Measurements from ENCODE around the gene CYB561D2.
"Not testable (repeated sequence)": the region's sequence is repeated elsewhere in the genome, so short reads cannot be mapped to it uniquely, and the experiment has no call there.

Gene CYB561D2

GRCh38 chr3:50350527-50351322, at the start of gene CYB561D2, which contains the start of gene NPRL2:
TSS of gene CYB561D2 (plus strand) at chr3:50350862. CDS start at chr3:50351434, 572 bp downstream.
TSS of gene NPRL2 (minus strand) at chr3:50350775. CDS start at chr3:50350652, 123 bp downstream.
- CTCF ChIA-PET, result interaction anchor here (1.3 to 1.4 kb wide), 2 partner anchors 14 to 192 kb away, joined by 4 read pairs; no protein-coding TSS in a partner anchor
- TF ChIP-seq ELF4 (IDR thresholded peaks at IDR 0.05), result peak; percentile 99
- TF ChIP-seq L3MBTL2 (conservative IDR thresholded peaks at IDR 0.05), result peak; percentile 99
- peak; percentile 86 for TF ChIP-seq HDGF (IDR thresholded peaks at IDR 0.05; ENCODE audit: borderline replicate concordance)
- TF ChIP-seq ZNF384 (IDR thresholded peaks at IDR 0.05), result no peak
- TF ChIP-seq NFRKB (IDR thresholded peaks at IDR 0.05), result no peak
- no peak for TF ChIP-seq SP1 (IDR thresholded peaks at IDR 0.05)
- TF ChIP-seq PKNOX1 (IDR thresholded peaks at IDR 0.05), result peak; percentile 37; the same call in 1 of the 2 replicates
- TF ChIP-seq BHLHE40 (IDR thresholded peaks at IDR 0.05; ENCODE audit: borderline replicate concordance), result no peak
- no peak for TF ChIP-seq CTBP1 (IDR thresholded peaks at IDR 0.05; ENCODE audit: borderline replicate concordance)
- POLR2A ChIA-PET, result interaction anchor here (0.7 to 8.2 kb wide), 15 partner anchors 9 to 261 kb away, joined by 3 to 119 read pairs (median 4); partner anchors contain the start of genes CISH, HEMK1, SLC38A3 and TMEM115
- DNase-seq (ENCODE audit: extremely low spot score), result peak; percentile 96

- DNase-seq (ENCODE audit: extremely low spot score), result no peak
- TF ChIP-seq ARNT (IDR thresholded peaks at IDR 0.05) (no peak), CTBP1 (IDR thresholded peaks at IDR 0.05; ENCODE audit: borderline replicate concordance) (no peak), ELF4 (IDR thresholded peaks at IDR 0.05) (no peak), TARDBP (IDR thresholded peaks at IDR 0.05) (no peak), ZNF384 (IDR thresholded peaks at IDR 0.05) (no peak), PKNOX1 (IDR thresholded peaks at IDR 0.05) (no peak), SP1 (IDR thresholded peaks at IDR 0.05) (no peak), FOXA1 (IDR thresholded peaks at IDR 0.05) (no peak), NFRKB (IDR thresholded peaks at IDR 0.05) (no peak), LEF1 (IDR thresholded peaks at IDR 0.05; ENCODE audit: borderline replicate concordance) (no peak), SUZ12 (IDR thresholded peaks at IDR 0.05) (no peak), L3MBTL2 (conservative IDR thresholded peaks at IDR 0.05) (no peak), BHLHE40 (IDR thresholded peaks at IDR 0.05; ENCODE audit: borderline replicate concordance) (no peak), FOXK2 (IDR thresholded peaks at IDR 0.05) (no peak), HDGF (IDR thresholded peaks at IDR 0.05; ENCODE audit: borderline replicate concordance) (no peak), FOXM1 (IDR thresholded peaks at IDR 0.05; ENCODE audit: borderline replicate concordance) (no peak)
- POLR2A ChIA-PET, result no interaction called here
- CTCF ChIA-PET, result no interaction called here
These were observed 48.3 kb upstream of the CYB561D2 start for GRCh38 chr3:50302095-50303012.

GRCh38 chr3:50303013-50303815, 47.4 kb upstream of the CYB561D2 start, which contains the start of gene HYAL1:
TSS of gene HYAL1 (minus strand) at chr3:50303574. CDS start at chr3:50302956, 618 bp downstream.
- ChIA-PET CTCF (no interaction called here), POLR2A (no interaction called here)
- TF ChIP-seq TARDBP (IDR thresholded peaks at IDR 0.05), result no peak
- TF ChIP-seq HDGF (IDR thresholded peaks at IDR 0.05; ENCODE audit: borderline replicate concordance), result no peak
- no peak for TF ChIP-seq LEF1 (IDR thresholded peaks at IDR 0.05; ENCODE audit: borderline replicate concordance)
- no peak for TF ChIP-seq FOXA1 (IDR thresholded peaks at IDR 0.05)
- no peak for TF ChIP-seq SUZ12 (IDR thresholded peaks at IDR 0.05)
- no peak for TF ChIP-seq FOXK2 (IDR thresholded peaks at IDR 0.05)
- no peak for TF ChIP-seq CTBP1 (IDR thresholded peaks at IDR 0.05; ENCODE audit: borderline replicate concordance)
- no peak for DNase-seq (ENCODE audit: extremely low spot score)

- DNase-seq (ENCODE audit: extremely low spot score), result no peak
- ChIA-PET CTCF (interaction anchor here (0.7 kb wide), 1 partner anchor 43 kb away, joined by 4 read pairs; no protein-coding TSS in a partner anchor), POLR2A (interaction anchor here (0.9 to 1.2 kb wide), 2 partner anchors 15 to 16 kb away, joined by 3 read pairs; no protein-coding TSS in a partner anchor)
- no peak for TF ChIP-seq BHLHE40 (IDR thresholded peaks at IDR 0.05; ENCODE audit: borderline replicate concordance)
- TF ChIP-seq LEF1 (IDR thresholded peaks at IDR 0.05; ENCODE audit: borderline replicate concordance), result no peak
- no peak for TF ChIP-seq ELF4 (IDR thresholded peaks at IDR 0.05)
- no peak for TF ChIP-seq L3MBTL2 (conservative IDR thresholded peaks at IDR 0.05)
- no peak for TF ChIP-seq HDGF (IDR thresholded peaks at IDR 0.05; ENCODE audit: borderline replicate concordance)
- no peak for TF ChIP-seq SUZ12 (IDR thresholded peaks at IDR 0.05)
- no peak for TF ChIP-seq FOXM1 (IDR thresholded peaks at IDR 0.05; ENCODE audit: borderline replicate concordance)
- no peak for TF ChIP-seq TARDBP (IDR thresholded peaks at IDR 0.05)
- no peak for TF ChIP-seq NFRKB (IDR thresholded peaks at IDR 0.05)
- no peak for TF ChIP-seq SP1 (IDR thresholded peaks at IDR 0.05)
- TF ChIP-seq ZNF384 (IDR thresholded peaks at IDR 0.05), result no peak
These were observed 46.1 kb upstream of the CYB561D2 start for GRCh38 chr3:50304601-50305000.

GRCh38 chr3:50312041-50312440, 38.6 kb upstream of the CYB561D2 start:
- POLR2A ChIA-PET; DNase-seq (ENCODE audit: extremely low spot score); CTCF ChIA-PET: not testable (repeated sequence)

Measured in HEK293T (cell line).